ENCODE measurements around the gene NTM.

GRCh38 chr11:131331546-131331945 lies 38.9 kb upstream of the NTM start:
- TF ChIP-seq CTCF (IDR thresholded peaks at IDR 0.05) (no peak), POLR2A (IDR thresholded peaks at IDR 0.05) (no peak)
